T1000 (cell line): ENCODE data around the gene SAA4.
"Not testable (repeated sequence)": the region's sequence is repeated elsewhere in the genome, so short reads cannot be mapped to it uniquely, and the experiment has no call there.

Experiments used
- DNase-seq: peaks from one replicate; lab custom pipeline; 2025; ENCODE audit warnings: mixed read lengths; lab: John Stamatoyannopoulos, UW

SAA4 gene, protein sequence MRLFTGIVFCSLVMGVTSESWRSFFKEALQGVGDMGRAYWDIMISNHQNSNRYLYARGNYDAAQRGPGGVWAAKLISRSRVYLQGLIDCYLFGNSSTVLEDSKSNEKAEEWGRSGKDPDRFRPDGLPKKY

DNA sequence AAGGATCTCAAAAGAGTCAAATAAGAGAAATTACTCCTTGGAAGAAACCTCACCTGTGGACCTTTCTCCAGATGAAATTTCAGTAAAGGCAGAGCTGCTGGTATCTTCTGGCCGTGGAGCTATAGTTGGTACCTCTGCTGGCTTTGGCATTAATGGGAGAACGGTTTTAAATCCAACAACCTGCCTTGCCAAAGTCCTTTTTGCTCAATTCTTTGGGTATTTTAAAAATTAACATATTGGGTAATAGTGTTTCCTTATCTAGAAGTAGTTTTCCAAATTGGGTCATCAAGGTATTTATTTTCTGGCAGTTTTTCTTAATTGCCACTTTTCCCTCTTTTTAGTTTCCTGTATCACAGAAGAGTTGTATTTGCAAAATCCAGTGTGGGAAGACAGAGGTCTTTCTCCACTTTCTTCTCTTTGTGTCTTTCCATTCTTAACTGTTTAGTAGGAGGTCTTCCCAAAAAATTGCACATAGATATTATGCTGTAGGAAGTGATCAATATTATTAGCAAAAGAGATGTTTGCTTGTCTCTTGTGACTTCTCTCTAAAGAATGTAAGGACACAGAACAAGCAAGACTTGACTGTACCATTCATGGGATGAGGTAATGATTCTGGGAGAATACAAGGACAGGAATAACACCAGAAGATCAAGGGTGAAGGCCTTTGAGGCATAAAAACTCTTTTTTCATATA lies at the start of gene SAA4:
TSS of gene SAA4 (minus strand) at position 139 of the 693 bp plus-strand sequence. CDS start 876 bp downstream, outside the sequence.
- no peak for DNase-seq

DNA sequence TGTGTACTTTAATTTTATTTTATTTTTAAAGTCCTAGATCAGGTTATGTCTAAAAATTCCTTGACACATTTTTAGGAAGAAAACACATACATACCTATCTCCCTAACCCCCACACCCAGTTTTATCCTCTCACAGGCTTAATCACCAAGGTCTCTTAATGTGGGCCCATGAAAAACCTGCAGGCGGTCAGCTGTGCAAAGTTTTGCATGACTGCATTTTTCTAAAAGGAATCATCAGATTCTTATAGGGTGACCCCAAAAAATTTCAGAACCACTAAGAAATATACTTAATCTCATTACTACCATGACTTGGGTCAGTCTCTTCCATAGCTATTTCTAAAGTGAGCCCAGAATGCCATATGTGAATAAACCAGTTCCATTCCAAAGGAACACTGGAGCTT lies 49.2 kb upstream of the SAA4 start:
- DNase-seq: no peak

DNA sequence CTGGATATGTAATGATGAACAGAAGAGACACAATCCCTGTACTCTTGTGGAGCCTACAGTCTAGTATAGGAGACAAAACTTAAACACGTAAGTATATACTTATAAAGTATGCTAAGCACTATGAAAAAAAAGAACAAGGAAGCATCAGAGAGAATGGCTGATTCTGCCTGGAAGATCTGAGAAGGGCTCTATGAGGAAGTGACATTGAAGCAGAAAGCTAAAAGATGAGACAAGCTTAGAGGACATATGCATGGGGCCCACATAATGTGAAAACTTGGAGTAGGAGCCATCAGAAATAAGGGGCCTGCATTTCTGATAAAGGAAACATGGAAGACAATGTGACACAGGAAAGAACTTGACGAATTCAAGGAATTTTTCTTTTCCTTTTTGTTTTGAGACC lies 46.0 kb upstream of the SAA4 start:
- DNase-seq: no peak

DNA sequence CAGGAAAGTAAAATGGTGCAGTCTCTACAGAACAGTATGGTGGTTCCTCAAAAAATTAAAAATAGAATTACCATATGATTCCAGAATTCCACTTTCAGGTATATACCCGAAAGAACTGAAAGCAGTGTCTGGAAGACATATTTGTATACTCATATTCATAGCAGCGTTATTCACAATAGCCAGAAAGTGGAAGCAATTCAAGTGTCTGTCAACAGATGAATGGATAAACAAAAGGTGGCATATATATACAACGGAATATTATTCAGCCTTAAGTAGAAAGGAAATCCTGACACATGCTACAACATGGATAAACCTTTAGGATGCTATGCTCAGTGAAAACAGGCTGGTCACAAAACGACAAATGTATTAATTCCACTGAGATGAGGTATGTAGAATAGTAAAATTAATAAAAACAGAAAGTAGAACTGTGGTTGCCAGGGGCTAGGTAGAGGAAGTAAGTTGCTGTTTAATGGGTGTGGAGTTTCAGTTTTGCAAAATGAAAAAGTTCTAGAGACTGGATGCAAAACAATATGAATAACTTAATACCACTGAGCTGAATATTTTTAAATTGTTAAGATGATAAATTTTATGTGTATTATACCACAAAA lies 43.9 kb upstream of the SAA4 start:
- no peak for DNase-seq

DNA sequence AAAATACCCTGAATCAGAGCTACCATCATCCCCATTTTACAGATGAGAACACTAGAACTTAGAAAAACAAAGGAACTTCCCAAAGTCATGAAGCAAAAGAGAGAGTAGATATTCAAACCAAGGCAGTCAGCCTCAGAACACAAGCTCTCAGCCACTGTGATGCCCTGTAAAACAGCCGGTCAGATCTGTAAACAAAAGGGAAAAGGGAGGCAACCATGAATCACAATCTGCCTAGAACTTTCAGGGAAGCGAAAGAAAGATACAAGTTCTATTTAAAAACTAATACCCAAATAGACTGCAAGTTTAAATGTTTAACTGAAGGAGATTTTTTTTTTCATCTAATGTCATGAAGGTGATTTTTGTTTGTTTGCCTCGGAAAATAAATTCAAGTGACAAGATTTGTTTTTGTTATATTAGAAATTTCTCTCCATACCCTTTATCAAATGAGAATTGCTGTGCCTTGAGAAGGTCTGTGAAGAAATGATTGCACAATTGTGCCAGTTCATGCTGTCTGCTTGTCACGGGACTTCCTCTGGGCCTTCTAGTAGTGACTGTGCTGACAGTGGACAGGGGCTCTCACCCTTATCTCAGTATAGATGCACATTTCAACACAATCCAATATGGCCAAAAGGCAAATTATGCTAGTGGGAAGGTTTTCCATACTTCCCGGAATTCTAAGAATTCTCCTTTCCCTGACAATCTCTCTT lies 41.1 kb upstream of the SAA4 start:
- no peak for DNase-seq

DNA sequence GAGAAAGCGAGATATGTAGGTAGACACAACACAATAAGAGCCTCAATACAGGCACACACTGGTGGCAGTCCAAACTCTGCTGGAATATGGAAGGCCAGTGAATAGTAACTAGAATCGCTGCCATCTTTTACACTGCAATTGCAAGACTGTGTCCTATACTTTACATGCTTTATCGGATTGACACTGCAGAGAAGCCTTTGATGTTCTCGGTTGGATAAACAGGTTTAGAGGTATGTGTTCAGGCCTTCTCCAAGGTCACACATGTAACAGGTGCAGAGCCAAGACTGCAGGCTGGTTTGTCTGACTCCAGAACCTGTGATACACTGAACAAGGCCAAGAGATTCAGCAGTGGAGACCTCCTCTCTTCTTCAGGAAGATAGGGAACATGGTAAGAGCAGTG lies 34.6 kb upstream of the SAA4 start:
- DNase-seq: no peak

DNA sequence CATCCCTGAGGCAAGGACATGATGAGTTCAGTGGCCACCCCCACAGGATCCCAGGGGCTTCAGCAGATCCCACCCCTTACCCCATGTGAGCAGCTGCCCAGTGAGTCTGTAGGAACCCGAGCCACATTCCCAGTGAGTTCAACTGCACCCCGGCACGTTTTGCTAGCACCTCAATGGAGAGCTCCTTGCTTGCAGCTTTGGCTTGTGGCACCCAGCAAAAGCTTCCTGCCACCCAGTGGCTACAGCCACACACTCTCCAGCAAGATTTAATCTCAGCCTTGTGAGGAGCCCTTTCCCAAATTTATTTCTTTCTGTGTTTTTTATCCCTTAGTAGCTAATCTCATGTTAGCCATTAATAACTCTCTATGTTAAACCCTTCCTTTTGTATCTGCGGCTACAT lies 33.5 kb upstream of the SAA4 start:
- no peak for DNase-seq

DNA sequence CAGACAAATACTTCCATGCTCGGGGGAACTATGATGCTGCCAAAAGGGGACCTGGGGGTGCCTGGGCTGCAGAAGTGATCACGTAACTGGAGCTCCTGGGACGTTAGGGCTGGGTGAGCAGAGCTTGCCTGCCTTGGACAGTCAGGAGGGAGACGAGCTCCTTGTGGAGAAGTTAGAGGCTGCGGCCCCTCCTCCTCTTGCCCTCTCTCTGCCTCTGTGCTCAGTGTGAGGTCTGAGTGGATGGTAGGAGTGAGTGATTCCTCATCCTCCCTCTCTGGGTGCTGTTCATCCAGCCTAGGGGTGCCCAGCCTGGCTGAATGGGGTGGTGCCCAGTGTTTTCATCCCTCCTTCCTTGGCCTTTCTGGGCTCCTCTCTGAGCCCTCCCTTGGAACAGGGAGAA lies 32.6 kb upstream of the SAA4 start:
- DNase-seq: not testable (repeated sequence)

DNA sequence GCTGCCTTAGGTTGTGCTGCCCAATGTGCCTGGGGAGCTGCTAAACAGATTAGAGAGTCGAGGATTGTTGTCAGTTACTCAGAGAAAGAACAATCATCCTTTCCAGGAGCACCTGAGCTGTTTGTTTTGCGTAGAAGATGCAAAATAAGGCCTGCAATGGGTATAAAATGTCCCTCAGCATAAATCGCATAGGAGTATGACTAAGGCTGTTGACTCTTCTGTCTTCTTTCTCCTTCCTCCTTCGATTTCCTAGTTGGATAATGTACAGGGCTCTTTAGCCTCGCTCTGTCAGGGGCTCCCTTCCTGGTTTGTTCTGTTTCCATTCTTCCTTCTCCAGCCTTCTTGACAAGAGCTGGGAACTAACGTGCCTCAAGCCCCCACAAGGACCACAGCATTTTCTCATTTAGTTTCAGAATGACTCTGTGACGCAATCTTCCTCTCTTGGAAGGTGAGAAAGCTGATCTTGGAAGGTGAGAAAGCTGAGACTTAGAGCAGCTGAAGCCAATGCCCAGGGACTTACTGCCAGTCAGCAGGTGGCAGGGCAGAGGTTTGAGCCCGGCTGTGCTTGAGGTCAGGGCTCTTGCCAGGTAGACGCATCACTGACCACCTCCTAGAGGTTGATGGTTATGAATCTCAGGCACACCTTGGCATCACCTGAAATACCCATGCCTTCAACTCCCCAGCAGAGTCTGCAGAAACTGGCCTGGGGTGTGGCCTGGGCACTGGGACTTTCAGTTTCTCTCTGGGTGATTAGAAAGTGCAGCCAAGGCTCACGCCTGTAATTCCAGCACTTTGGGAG lies 30.9 kb upstream of the SAA4 start:
- not testable (repeated sequence) for DNase-seq

DNA sequence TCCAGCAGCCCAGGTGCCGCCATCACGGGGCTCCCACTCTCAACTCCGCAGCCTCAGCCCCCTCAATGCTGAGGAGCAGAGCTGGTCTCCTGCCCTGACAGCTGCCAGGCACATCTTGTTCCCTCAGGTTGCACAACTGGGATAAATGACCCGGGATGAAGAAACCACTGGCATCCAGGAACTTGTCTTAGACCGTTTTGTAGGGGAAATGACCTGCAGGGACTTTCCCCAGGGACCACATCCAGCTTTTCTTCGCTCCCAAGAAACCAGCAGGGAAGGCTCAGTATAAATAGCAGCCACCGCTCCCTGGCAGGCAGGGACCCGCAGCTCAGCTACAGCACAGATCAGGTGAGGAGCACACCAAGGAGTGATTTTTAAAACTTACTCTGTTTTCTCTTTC lies 29.3 kb upstream of the SAA4 start, which contains the start of gene SAA1:
TSS of gene SAA1 (plus strand) at position 316 of the 400 bp plus-strand sequence. CDS start 624 bp downstream, outside the sequence.
- DNase-seq: no peak

DNA sequence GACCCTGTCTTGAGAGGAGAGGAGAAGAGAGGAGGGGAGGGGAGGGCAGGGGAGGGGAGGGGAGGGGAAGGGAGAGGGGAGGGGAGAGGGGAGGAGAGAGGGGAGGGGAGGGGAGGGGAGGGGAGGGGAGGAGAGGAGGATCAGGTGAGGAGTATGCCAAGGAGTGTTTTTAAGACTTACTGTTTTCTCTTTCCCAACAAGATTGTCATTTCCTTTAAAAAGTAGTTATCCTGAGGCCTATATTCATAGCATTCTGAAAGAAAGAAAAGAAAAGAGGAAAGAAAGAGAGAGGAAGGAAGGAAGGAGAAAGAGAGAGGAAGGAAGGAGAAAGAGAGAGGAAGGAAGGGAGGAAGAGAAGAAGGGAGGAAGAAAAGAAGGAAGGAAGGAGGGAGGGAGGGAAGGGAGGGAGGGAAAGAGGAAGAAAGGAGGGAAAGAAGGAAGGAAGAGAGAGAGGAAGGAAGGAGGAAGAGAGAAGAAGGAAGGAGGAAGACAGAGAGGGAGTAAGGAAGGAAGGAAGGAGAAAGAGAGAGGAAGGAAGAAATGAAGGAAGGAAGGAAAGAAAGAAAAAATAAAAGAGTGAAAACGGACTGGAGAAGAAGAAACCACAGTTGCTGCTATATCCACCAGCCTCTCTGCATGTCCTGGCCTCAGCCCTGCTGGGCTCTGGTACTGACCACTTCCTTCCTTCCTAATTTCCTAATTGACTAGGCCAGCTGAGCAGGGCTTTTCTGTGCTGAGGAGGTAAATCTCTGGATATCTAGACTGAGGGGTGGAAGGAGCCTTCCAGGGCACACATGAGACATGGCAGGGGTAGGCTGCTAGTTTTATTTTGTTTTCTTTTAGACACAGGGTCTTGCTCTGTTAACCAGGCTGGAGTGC lies 28.3 kb upstream of the SAA4 start:
- DNase-seq: no peak

DNA sequence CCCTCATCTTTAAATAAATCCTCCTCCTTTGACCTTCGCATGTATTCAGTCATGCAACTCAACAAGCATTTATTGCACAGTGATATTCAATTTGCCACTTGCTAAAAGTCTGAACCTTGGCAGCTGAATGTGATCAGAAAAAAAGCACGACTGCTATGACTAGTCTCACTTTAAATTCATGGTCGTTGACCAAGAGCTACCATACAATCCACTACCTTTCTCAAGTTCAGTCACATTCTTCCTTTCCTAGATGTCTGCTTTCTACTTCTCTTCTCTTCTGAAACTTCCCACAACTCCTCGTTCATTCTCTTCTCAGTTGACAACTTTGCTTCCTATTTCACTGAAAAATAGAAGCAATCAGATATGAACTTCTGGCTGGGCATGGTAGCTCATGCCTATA lies 27.4 kb upstream of the SAA4 start:
- DNase-seq: no peak

DNA sequence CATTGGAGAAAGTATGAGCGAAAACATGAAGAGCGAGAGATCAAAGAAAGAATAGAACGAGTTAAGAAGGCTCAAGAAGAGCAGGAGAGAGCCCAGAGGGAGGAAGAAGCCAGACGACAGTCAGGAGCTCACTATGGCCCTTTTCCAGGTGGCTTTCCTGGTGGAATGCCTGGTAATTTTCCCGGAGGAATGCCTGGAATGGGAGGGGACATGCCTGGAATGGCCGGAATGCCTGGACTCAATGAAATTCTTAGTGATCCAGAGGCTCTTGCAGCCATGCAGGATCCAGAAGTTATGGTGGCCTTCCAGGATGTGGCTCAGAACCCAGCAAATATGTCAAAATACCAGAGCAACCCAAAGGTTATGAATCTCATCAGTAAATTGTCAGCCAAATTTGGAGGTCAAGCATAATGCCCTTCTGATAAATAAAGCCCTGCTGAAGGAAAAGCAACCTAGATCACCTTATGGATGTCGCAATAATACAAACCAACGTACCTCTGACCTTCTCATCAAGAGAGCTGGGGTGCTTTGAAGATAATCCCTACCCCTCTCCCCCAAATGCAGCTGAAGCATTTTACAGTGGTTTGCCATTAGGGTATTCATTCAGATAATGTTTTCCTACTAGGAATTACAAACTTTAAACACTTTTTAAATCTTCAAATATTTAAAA lies 26.2 kb upstream of the SAA4 start:
- DNase-seq: not testable (repeated sequence)

DNA sequence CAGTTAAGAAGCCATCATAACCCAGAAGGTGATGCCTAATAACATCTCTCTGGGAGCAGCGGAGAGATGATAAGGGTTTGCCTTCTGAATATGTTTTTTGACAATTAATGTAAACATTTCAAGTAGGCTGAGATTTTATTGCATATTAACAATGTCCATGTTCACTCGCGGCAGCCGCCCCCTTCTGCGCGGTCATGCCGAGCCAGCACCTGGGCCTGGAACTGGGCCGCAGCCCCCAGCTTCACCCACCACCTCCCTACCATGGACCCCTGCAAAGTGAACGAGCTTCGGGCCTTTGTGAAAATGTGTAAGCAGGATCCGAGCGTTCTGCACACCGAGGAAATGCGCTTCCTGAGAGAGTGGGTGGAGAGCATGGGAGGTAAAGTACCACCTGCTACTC lies 25.1 kb upstream of the SAA4 start:
- DNase-seq: no peak

DNA sequence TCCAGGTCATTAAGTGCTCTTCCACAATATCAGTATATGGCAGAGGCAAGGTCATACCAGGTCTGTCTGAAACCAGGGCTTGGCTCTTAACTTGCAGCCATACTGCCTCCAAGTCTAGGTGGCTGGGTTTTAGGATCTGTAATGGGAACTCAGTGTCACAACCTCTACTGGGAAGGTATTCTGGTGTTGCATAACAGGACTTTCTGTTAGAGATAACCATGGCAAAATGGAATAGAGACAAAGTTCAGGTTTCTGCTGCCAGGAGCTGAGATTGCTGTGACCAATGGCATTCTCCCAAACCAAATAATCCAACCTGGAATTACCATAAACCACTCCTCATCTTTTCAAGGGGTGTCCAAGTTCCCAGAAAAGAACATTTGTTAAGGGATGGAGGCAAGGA lies 22.7 kb upstream of the SAA4 start:
- no peak for DNase-seq

DNA sequence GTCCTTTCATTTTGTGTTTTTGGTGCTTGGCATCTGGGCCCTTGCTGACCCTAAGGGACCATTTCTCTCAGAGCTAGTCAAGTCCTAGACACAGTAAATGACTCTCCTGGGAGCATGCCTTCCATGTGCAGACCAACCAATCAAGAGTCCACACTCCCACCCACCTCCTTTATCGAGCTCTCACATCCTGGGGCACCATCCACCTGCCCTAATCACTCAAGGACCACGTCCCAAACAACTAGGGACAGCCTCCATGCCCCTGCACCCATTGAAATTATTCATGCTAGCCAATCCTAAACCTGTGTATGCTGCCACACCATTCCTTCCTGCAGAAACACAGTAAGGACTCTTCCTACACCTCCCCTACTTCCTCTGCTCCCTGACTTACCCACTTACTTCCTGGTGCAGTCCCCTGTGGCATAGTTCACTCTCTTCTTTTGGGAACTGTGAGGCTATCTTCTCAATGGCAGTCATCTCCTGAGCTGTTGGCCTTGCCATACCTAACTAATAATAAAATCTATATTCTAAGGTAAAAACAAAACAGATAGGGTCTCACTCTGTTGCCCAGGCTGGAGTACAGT lies 18.3 kb upstream of the SAA4 start:
- no peak for DNase-seq

DNA sequence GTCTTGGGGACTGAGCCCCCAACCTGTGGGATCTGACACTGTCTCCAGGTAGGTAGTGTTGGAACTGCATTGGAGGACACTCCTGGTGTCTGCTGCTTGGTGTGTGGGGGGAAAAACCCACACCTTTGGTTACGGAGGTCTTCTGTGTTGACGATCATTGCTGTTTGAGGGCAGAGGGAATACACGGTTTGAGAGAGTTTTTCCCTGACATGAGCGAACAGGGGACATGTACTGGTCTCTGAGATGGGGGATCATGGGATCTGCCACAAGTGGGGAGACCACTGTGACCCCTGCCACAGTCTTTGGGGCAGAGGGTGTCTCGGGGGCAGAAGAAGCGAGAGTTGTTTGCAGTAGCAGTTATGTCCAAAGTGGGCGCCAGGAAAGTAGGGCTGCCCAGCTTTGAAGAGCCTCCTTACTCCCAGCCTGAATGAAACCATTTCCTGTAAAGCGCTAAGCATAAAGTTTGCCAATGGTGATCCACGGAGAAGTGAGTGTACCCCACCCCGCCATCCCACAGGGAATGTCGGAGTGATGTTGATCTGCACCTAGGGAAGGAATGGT lies 17.3 kb upstream of the SAA4 start:
- no peak for DNase-seq

DNA sequence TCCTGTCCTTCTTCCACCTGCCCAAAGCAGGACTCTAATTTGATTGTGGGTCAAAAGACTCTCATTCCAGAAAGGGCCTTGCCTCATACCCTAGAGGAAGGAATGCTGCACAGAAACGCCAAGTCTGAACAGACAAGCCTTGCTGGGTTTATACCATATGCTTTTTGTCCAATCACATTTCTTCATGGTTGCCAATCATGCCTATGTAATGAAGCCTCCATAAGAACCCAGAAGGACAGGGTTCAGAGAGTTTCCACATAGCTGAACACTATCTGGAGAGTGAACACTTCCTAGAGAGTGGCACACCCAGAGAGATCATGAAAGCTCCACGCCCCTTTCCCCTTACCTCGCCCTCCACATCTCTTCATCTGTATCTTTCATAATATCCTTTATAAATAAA lies 16.6 kb upstream of the SAA4 start:
- no peak for DNase-seq

DNA sequence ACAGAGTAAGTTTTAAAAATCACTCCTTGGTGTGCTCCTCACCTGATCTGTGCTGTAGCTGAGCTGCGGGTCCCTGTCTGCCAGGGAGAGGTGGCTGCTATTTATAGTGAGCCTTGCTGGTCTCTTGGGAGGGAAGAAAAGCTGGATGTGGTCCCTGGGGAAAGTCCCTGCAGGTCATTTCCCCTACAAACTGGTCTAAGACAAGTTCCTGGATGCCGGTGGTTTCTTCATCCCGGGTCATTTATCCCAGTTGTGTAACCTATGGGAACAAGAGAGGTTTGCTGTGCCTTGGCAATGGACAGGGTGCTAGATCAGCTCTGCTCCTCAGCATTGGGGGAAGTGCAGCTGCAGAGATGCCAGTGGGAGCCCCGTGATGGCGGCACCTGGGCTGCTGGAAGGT lies 12.0 kb upstream of the SAA4 start, which contains the start of gene SAA2:
TSS of gene SAA2 (minus strand) at position 108 of the 400 bp plus-strand sequence. CDS start 657 bp downstream, outside the sequence.
- no peak for DNase-seq

DNA sequence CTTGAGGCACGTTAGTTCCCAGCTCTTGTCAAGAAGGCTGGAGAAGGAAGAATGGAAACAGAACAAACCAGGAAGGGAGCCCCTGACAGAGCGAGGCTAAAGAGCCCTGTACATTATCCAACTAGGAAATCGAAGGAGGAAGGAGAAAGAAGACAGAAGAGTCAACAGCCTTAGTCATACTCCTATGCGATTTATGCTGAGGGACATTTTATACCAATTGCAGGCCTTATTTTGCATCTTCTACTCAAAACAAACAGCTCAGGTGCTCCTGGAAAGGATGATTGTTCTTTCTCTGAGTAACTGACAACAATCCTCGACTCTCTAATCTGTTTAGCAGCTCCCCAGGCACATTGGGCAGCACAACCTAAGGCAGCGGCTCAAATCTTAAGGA lies 10.6 kb upstream of the SAA4 start:
- not testable (repeated sequence) for DNase-seq
